ENCODE results near the gene SEMA6A. TPM values are rescaled to one million over a fixed set of nuclear protein-coding genes. Genes with fewer than 3 reads are reported as not detected.

SEMA6A gene
- total and polyA plus RNA-seq, 10 of the 15 experiments (the other 5 are each of a cell fraction or from before 2014, with no cell fraction given): 0.16 to 10.2 (median 1.1) TPM

DNA sequence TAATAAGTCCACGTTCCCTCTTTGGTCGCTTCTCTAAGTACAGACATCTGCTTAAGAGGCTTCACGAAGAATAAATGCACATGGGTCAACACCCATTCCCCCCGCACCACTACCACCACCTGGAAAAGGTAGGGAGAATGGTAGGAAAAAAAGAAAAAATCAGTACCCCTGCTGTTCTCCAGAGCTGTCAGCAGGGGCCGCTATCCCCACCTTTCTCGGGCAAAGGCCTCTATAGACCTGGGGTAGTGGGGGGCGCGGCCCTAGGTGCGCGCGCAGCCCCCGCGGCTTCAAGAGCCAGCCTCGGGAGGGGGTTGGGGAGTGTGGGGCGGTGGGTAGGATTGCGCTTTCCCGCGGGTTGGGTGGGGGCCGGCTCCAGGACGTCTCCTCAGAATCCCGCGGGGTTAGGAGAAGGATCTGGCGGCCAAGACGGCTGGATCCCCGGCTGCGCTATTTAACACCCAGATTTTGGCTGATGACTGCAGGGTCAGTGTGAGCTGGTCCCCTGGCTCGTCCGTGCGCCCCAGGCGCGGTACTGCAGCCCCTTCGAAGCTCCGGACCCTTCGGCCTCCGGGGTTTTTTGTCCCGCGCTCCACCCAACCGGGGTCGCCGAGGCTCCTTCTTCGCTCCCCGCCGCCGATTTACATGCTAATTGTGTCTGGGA lies 1.6 kb upstream of the SEMA6A start:
- no peaks in the 10 kb centered on the region for H3K36me3 ChIP-seq (ENCODE audit: control insufficient read depth in 2 of 2, insufficient read depth in 2 of 2, low read length in 1 of 2)
- CTCF ChIA-PET: interaction anchor here (0.6 to 4.3 kb wide), 42 partner anchors 9 to 878 kb away, joined by 3 to 58 read pairs (median 5); no protein-coding TSS in a partner anchor
- intact Hi-C loops (cut with micrococcal nuclease; ENCODE audit: unreplicated experiment) (loop anchor here (1.0 to 10.0 kb wide), 5 partner anchors 56 to 879 kb away; no protein-coding TSS in a partner anchor), in situ Hi-C loops (cut with MboI) (loop anchor here (5.0 kb wide), 3 partner anchors 76 to 371 kb away; no protein-coding TSS in a partner anchor)
- no peaks in the 10 kb centered on the region for H3K9me3 ChIP-seq (replicated peaks; ENCODE audit: control insufficient read depth, insufficient read depth, low read length)
- no TSS peak for BruUV-seq (replicated peaks)
- peak overlapping the region; percentile 85 for H3K4me3 ChIP-seq
- H3K27me3 ChIP-seq (replicated peaks in 1 of 2; ENCODE audit: control insufficient read depth in 2 of 2, insufficient read depth in 2 of 2, low read length in 1 of 2): peaks cover 2 to 20% of the 10 kb centered on the region in 2 experiments
- 1% methylated on average over 35 of the region's 44 CpGs for WGBS (ENCODE audit: insufficient coverage, insufficient replicate concordance, low lambda C conversion rate, missing lambda C conversion rate)
- RAD21 ChIA-PET (ENCODE audit: unreplicated experiment): interaction anchor here (0.7 to 9.2 kb wide), 56 partner anchors 9 to 555 kb away, joined by 3 to 217 read pairs (median 5); no protein-coding TSS in a partner anchor
- H3K4me2 ChIP-seq (ENCODE audit: control insufficient read depth, insufficient read depth): peak overlapping the region; percentile 98
- peak overlapping the region; percentile 70 for H3K9ac ChIP-seq (ENCODE audit: control insufficient read depth, insufficient read depth, low read length)
- peak; percentile 68 for ATAC-seq
- POLR2A ChIA-PET: interaction anchor here (0.6 to 4.5 kb wide), 21 partner anchors 9 to 372 kb away, joined by 3 to 52 read pairs (median 5); no protein-coding TSS in a partner anchor
- no peak for DNase-seq (ENCODE audit: low read depth, low spot score)
- SMC1A ChIA-PET (ENCODE audit: uncharacterized antibody, unreplicated experiment): interaction anchor here (0.7 to 5.9 kb wide), 49 partner anchors 10 to 504 kb away, joined by 3 to 133 read pairs (median 5); no protein-coding TSS in a partner anchor
- peaks cover 8% of the 10 kb centered on the region for H3K79me2 ChIP-seq (ENCODE audit: control insufficient read depth, insufficient read depth, low read length)
- no peak for FAIRE-seq
- H4K20me1 ChIP-seq (ENCODE audit: control insufficient read depth, insufficient read depth): no peaks in the 10 kb centered on the region
- H2AFZ ChIP-seq (ENCODE audit: control insufficient read depth, low read depth, low read length): peak overlapping the region; percentile 73
- peaks cover 14% of the 10 kb centered on the region for H3K4me1 ChIP-seq (ENCODE audit: control insufficient read depth, insufficient read depth, low read length)
- H3K27ac ChIP-seq (ENCODE audit: control insufficient read depth, insufficient read depth): peak overlapping the region; percentile 75
- TF ChIP-seq ZNF384 (IDR thresholded peaks at IDR 0.05; ENCODE audit: borderline replicate concordance, low read depth, low read length) (peak; percentile 65; the same call in 1 of the 2 replicates), EP300 (IDR thresholded peaks at IDR 0.05; ENCODE audit: borderline replicate concordance in 1 of 2, control insufficient read depth in 1 of 2, low read depth in 2 of 2, low read length in 2 of 2) (0 out of 4 replicates have a peak, but pooled peaks of 1 of the 2 experiments have one; percentile 14), FOXM1 (IDR thresholded peaks at IDR 0.05; ENCODE audit: low read depth, low read length) (0 out of 2 replicates have a peak, but pooled peaks have one; percentile 22), ZNF592 (IDR thresholded peaks at IDR 0.05) (0 out of 2 replicates have a peak, but pooled peaks have one; percentile 54), EED (IDR thresholded peaks at IDR 0.05; ENCODE audit: low read depth) (peak; percentile 83), E4F1 (IDR thresholded peaks at IDR 0.05; ENCODE audit: borderline replicate concordance, partially characterized antibody) (no peak), YY1 (IDR thresholded peaks at IDR 0.05; ENCODE audit: low read depth, low read length) (0 out of 2 replicates have a peak, but pooled peaks have one; percentile 42), POLR2AphosphoS2 (IDR thresholded peaks at IDR 0.05; ENCODE audit: low read depth, low read length) (no peak), MYB (IDR thresholded peaks at IDR 0.05; ENCODE audit: borderline replicate concordance, low read depth, low read length) (no peak), ZNF217 (IDR thresholded peaks at IDR 0.05) (no peak; the same call in 1 of the 2 replicates), IRF3 (IDR thresholded peaks at IDR 0.05) (no peak), SMARCA5 (IDR thresholded peaks at IDR 0.05) (peak; percentile 64; the same call in 1 of the 2 replicates), BMI1 (IDR thresholded peaks at IDR 0.05; ENCODE audit: borderline replicate concordance) (no peak), MXI1 (IDR thresholded peaks at IDR 0.05; ENCODE audit: low read depth, low read length) (no peak)
